ENCODE measurements around the gene SLC18A3.
A peak's percentile ranks its signal among the peaks of the same experiment; 100 is the strongest.

The SLC18A3 gene

DNA sequence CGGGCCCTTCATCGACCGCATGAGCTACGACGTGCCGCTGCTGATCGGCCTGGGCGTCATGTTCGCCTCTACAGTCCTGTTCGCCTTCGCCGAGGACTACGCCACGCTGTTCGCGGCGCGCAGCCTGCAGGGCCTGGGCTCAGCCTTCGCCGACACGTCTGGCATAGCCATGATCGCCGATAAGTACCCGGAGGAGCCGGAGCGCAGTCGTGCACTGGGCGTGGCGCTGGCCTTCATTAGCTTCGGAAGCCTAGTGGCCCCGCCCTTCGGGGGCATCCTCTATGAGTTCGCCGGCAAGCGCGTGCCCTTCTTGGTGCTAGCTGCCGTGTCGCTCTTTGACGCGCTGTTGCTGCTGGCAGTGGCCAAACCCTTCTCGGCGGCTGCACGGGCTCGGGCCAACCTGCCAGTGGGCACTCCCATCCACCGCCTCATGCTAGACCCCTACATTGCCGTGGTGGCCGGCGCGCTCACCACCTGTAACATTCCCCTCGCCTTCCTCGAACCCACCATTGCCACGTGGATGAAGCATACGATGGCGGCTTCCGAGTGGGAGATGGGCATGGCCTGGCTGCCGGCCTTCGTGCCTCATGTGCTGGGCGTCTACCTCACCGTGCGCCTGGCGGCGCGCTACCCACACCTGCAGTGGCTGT is 1.2 kb downstream of the SLC18A3 start:
- peak in 2 of 3 donors; percentile 24 to 33 for DNase-seq
- POLR2A ChIA-PET = no interaction called here
- Histone ChIP-seq H3K36me3 (ENCODE audit: control insufficient read depth in 4 of 4, insufficient read depth in 4 of 4, low read length in 3 of 4) (no peaks in the 10 kb centered on the region), H3K9me3 (ENCODE audit: control extremely low read depth in 1 of 5, control insufficient read depth in 4 of 5, insufficient read depth in 2 of 5, low read depth in 1 of 5, low read length in 4 of 5) (peaks cover 0 to 11% (median 0%) of the 10 kb centered on the region in 5 experiments), H3K27me3 (replicated peaks in 2 of 5; ENCODE audit: control insufficient read depth in 4 of 5, insufficient read depth in 5 of 5, low read length in 4 of 5) (peaks cover 10 to 93% (median 50%) of the 10 kb centered on the region in 5 experiments), H3K27ac (ENCODE audit: insufficient read depth in 1 of 2, low read depth in 1 of 2, low read length in 2 of 2, poor library complexity in 1 of 2, severe bottlenecking in 2 of 2) (no peak overlapping the region), H3K4me1 (ENCODE audit: control extremely low read depth in 1 of 4, control insufficient read depth in 4 of 4, insufficient read depth in 4 of 4, low read length in 3 of 4) (peaks cover 0 to 40% (median 12%) of the 10 kb centered on the region in 4 experiments), H3K4me3 (ENCODE audit: control insufficient read depth in 1 of 7, extremely low read depth in 1 of 7, insufficient read depth in 4 of 7, low read depth in 2 of 7, low read length in 6 of 7) (no peak overlapping the region)
- CTCF ChIA-PET = no interaction called here
- WGBS (ENCODE audit: insufficient coverage) = 7% methylated on average over 62 of the region's 63 CpGs

DNA sequence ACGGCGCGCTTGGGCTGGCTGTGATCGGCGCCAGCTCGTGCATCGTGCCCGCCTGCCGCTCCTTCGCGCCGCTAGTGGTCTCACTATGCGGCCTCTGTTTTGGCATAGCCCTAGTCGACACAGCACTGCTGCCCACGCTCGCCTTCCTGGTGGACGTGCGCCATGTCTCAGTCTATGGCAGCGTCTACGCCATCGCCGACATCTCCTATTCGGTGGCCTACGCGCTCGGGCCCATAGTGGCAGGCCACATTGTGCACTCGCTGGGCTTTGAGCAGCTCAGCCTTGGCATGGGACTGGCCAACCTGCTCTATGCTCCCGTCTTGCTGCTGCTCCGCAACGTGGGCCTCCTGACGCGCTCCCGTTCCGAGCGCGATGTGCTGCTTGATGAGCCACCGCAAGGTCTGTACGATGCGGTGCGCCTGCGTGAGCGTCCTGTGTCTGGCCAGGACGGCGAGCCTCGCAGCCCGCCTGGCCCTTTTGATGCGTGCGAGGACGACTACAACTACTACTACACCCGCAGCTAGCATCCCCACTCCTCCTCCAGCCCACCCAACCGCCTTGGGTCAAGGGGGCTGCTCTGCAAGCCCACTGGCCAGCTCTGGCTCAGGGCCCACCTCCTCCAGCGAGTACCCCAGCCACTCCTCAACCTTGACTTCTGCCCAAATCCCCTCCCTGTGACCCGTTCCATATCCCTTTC is 1.9 kb downstream of the SLC18A3 start:
- Histone ChIP-seq H3K4me3 (ENCODE audit: control insufficient read depth in 1 of 7, extremely low read depth in 1 of 7, insufficient read depth in 4 of 7, low read depth in 2 of 7, low read length in 6 of 7) (no peak overlapping the region), H3K27me3 (replicated peaks in 2 of 5; ENCODE audit: control insufficient read depth in 4 of 5, insufficient read depth in 5 of 5, low read length in 4 of 5) (peaks cover 10 to 99% (median 55%) of the 10 kb centered on the region in 5 experiments), H3K36me3 (ENCODE audit: control insufficient read depth in 4 of 4, insufficient read depth in 4 of 4, low read length in 3 of 4) (no peaks in the 10 kb centered on the region), H3K9me3 (ENCODE audit: control extremely low read depth in 1 of 5, control insufficient read depth in 4 of 5, insufficient read depth in 2 of 5, low read depth in 1 of 5, low read length in 4 of 5) (peaks cover 0 to 11% (median 0%) of the 10 kb centered on the region in 5 experiments), H3K27ac (ENCODE audit: insufficient read depth in 1 of 2, low read depth in 1 of 2, low read length in 2 of 2, poor library complexity in 1 of 2, severe bottlenecking in 2 of 2) (no peak overlapping the region), H3K4me1 (ENCODE audit: control extremely low read depth in 1 of 4, control insufficient read depth in 4 of 4, insufficient read depth in 4 of 4, low read length in 3 of 4) (peaks cover 0 to 35% (median 9%) of the 10 kb centered on the region in 4 experiments)
- ChIA-PET POLR2A (no interaction called here), CTCF (no interaction called here)
- peak in 1 of 3 donors; percentile 8 for DNase-seq
- 9% methylated on average over 52 of the region's 53 CpGs for WGBS (ENCODE audit: insufficient coverage)

DNA sequence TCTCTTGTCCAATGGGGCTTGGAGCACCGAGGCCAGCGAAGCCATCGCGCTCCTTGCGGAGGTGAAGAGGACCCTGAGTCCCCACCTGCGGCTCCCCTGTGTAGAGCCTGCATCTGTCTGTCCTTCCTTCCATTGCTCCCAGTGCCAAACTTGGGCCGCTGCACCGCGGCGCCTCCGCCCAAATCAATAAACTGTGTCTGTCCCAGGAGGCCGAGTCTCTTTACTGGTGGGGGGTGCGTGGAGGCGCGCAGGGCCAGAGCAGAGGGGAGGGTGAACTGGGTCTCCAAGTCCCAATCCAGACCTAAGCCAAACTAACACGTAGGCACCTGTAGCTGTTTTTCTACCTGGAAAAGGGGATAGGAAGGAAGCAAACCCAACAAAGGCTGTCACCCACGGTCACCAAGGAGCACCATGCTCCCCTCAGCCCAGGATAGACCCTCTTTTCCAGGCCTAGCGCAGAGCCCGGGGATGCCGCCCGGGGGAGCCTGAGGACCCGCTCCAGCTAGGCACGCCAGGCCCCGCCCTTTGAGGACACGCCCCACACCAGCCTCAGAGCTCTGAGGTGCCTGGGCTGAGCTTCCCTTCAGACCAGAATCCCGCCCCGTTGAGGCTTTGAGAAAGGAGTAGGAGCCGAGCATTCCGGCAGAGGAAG is 2.5 kb downstream of the SLC18A3 start:
- H3K27me3 ChIP-seq (replicated peaks in 2 of 5; ENCODE audit: control insufficient read depth in 4 of 5, insufficient read depth in 5 of 5, low read length in 4 of 5) = peaks cover 6 to 99% (median 51%) of the 10 kb centered on the region in 5 experiments
- peaks cover 0 to 11% (median 0%) of the 10 kb centered on the region in 5 experiments for H3K9me3 ChIP-seq (ENCODE audit: control extremely low read depth in 1 of 5, control insufficient read depth in 4 of 5, insufficient read depth in 2 of 5, low read depth in 1 of 5, low read length in 4 of 5)
- H3K4me3 ChIP-seq (ENCODE audit: control insufficient read depth in 1 of 7, extremely low read depth in 1 of 7, insufficient read depth in 4 of 7, low read depth in 2 of 7, low read length in 6 of 7) = no peak overlapping the region
- H3K36me3 ChIP-seq (ENCODE audit: control insufficient read depth in 4 of 4, insufficient read depth in 4 of 4, low read length in 3 of 4) = no peaks in the 10 kb centered on the region
- H3K4me1 ChIP-seq (ENCODE audit: control extremely low read depth in 1 of 4, control insufficient read depth in 4 of 4, insufficient read depth in 4 of 4, low read length in 3 of 4) = peaks cover 0 to 32% (median 8%) of the 10 kb centered on the region in 4 experiments
- no peak for DNase-seq
- POLR2A ChIA-PET = no interaction called here
- no peak overlapping the region for H3K27ac ChIP-seq (ENCODE audit: insufficient read depth in 1 of 2, low read depth in 1 of 2, low read length in 2 of 2, poor library complexity in 1 of 2, severe bottlenecking in 2 of 2)
- 8% methylated on average over 26 of the region's 29 CpGs for WGBS (ENCODE audit: insufficient coverage)
- CTCF ChIA-PET = no interaction called here

- peaks cover 0 to 32% (median 8%) of the 10 kb centered on the region in 4 experiments for H3K4me1 ChIP-seq (ENCODE audit: control extremely low read depth in 1 of 4, control insufficient read depth in 4 of 4, insufficient read depth in 4 of 4, low read length in 3 of 4)
- WGBS (ENCODE audit: insufficient coverage) = 4% methylated on average over 19 of the region's 23 CpGs
- no peak for DNase-seq
- H3K27ac ChIP-seq (ENCODE audit: insufficient read depth in 1 of 2, low read depth in 1 of 2, low read length in 2 of 2, poor library complexity in 1 of 2, severe bottlenecking in 2 of 2) = no peak overlapping the region
- H3K4me3 ChIP-seq (ENCODE audit: control insufficient read depth in 1 of 7, extremely low read depth in 1 of 7, insufficient read depth in 4 of 7, low read depth in 2 of 7, low read length in 6 of 7) = no peak overlapping the region
- ChIA-PET CTCF (no interaction called here), POLR2A (no interaction called here)
- peaks cover 6 to 99% (median 47%) of the 10 kb centered on the region in 5 experiments for H3K27me3 ChIP-seq (replicated peaks in 2 of 5; ENCODE audit: control insufficient read depth in 4 of 5, insufficient read depth in 5 of 5, low read length in 4 of 5)
- H3K36me3 ChIP-seq (ENCODE audit: control insufficient read depth in 4 of 4, insufficient read depth in 4 of 4, low read length in 3 of 4) = no peaks in the 10 kb centered on the region
- H3K9me3 ChIP-seq (ENCODE audit: control extremely low read depth in 1 of 5, control insufficient read depth in 4 of 5, insufficient read depth in 2 of 5, low read depth in 1 of 5, low read length in 4 of 5) = peaks cover 0 to 11% (median 0%) of the 10 kb centered on the region in 5 experiments
Measured at GRCh38 chr10:49613165-49613881, 3.2 kb downstream of the SLC18A3 start.

GRCh38 chr10:49613882-49614241 is 3.8 kb downstream of the SLC18A3 start, which contains the start of gene CHAT:
Gene CHAT (plus strand): TSS chr10:49614037. CDS start chr10:49614190, 153 bp downstream.
- Histone ChIP-seq H3K27ac (ENCODE audit: insufficient read depth in 1 of 2, low read depth in 1 of 2, low read length in 2 of 2, poor library complexity in 1 of 2, severe bottlenecking in 2 of 2) (no peak within 1 kb of the TSS), H3K9me3 (ENCODE audit: control extremely low read depth in 1 of 5, control insufficient read depth in 4 of 5, insufficient read depth in 2 of 5, low read depth in 1 of 5, low read length in 4 of 5) (peaks cover 0 to 11% (median 0%) of the 10 kb centered on the region in 5 experiments), H3K4me1 (ENCODE audit: control extremely low read depth in 1 of 4, control insufficient read depth in 4 of 4, insufficient read depth in 4 of 4, low read length in 3 of 4) (peaks cover 0 to 32% (median 8%) of the 10 kb centered on the region in 4 experiments), H3K4me3 (ENCODE audit: control insufficient read depth in 1 of 7, extremely low read depth in 1 of 7, insufficient read depth in 4 of 7, low read depth in 2 of 7, low read length in 6 of 7) (no peak within 1 kb of the TSS), H3K36me3 (ENCODE audit: control insufficient read depth in 4 of 4, insufficient read depth in 4 of 4, low read length in 3 of 4) (no peaks in the 10 kb centered on the region), H3K27me3 (replicated peaks in 2 of 5; ENCODE audit: control insufficient read depth in 4 of 5, insufficient read depth in 5 of 5, low read length in 4 of 5) (peaks cover 8 to 99% (median 49%) of the 10 kb centered on the region in 5 experiments)
- ChIA-PET CTCF (no interaction called here), POLR2A (no interaction called here)
- WGBS (ENCODE audit: insufficient coverage) = 17% methylated on average over 2 of the region's 10 CpGs
- DNase-seq = no peak

DNA sequence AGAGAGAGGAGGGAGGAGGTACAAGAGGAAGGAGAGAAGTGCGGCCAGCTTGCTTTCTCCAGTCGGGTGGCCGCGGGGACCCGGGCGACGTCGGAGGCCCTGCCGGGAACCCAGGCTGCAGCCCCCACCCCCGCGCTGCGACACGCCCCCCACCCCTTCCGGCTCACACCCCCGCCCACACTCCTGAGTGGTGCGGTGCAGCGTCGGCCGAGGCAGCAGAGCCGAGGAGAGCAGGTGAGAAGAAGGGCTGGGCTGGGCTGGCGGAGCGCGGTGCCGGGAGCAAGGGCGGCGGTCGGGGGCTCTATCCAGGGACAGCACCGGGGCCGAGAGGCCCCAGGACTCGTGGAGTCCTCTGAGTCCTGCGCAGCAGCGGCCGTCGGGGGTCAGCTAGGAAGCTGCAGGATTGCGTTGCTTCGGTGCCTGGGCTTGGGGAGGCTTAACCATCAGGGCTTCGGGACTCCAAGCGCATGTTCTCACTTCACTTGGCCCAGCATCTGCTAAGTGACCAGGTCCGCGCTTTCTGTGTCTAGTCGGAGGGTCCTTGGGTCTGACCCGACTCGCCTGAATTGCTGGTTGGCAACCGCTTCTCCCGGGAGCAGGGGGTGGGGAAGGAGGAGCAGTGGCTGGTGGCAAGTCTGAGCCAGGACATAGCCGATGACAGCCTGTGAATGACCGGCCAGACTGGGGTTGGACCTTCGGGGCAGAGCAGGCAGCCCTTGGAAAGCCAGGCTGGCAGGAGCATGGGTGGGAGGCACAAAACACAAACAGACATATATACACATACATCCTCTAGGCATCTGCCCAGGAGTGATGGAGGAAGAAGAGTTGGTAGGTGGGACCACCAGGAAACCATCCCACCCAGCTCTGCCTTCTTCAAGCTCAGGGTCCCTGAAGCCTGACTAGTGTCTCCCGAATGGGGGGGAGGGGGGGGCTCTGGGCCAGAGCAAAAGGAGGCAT is 4.4 kb downstream of the SLC18A3 start:
- CTCF ChIA-PET = no interaction called here
- peaks cover 8 to 99% (median 51%) of the 10 kb centered on the region in 5 experiments for H3K27me3 ChIP-seq (replicated peaks in 2 of 5; ENCODE audit: control insufficient read depth in 4 of 5, insufficient read depth in 5 of 5, low read length in 4 of 5)
- no peaks in the 10 kb centered on the region for H3K36me3 ChIP-seq (ENCODE audit: control insufficient read depth in 4 of 4, insufficient read depth in 4 of 4, low read length in 3 of 4)
- H3K27ac ChIP-seq (ENCODE audit: insufficient read depth in 1 of 2, low read depth in 1 of 2, low read length in 2 of 2, poor library complexity in 1 of 2, severe bottlenecking in 2 of 2) = no peak overlapping the region
- WGBS (ENCODE audit: insufficient coverage) = 6% methylated on average over 25 of the region's 49 CpGs
- DNase-seq = no peak
- peaks cover 0 to 11% (median 0%) of the 10 kb centered on the region in 5 experiments for H3K9me3 ChIP-seq (ENCODE audit: control extremely low read depth in 1 of 5, control insufficient read depth in 4 of 5, insufficient read depth in 2 of 5, low read depth in 1 of 5, low read length in 4 of 5)
- no peak overlapping the region for H3K4me3 ChIP-seq (ENCODE audit: control insufficient read depth in 1 of 7, extremely low read depth in 1 of 7, insufficient read depth in 4 of 7, low read depth in 2 of 7, low read length in 6 of 7)
- peaks cover 0 to 28% (median 6%) of the 10 kb centered on the region in 4 experiments for H3K4me1 ChIP-seq (ENCODE audit: control extremely low read depth in 1 of 4, control insufficient read depth in 4 of 4, insufficient read depth in 4 of 4, low read length in 3 of 4)
- POLR2A ChIA-PET = no interaction called here
